Activated T-helper 1 cell treated with anti-CD3 and anti-CD28 coated beads, Interleukin-12 subunit alpha, Interleukin-12 subunit beta, Interleukin-2, Interleukin-4 antibody, amounts not matched to agents 30 ng/mL and 10 ng/mL and 1 ng/mL, durations not matched to agents 14 hours and 24 hours and 36 hours (primary cell): ENCODE results near the gene EBF3. TPM values are rescaled to one million over a fixed set of nuclear protein-coding genes. Genes with fewer than 3 reads are reported as not detected.

Experiments used
- DNase-seq: peaks from one replicate; pipeline ENCODE4 v3.0.0; 2021; ENCODE audit warnings: low spot score
- H3K27ac Mint-ChIP-seq: one replicate; pipeline ENCODE4 v1.8.0; 2021; ENCODE audit warnings: mild to moderate bottlenecking, mixed read lengths
- H3K27me3 Mint-ChIP-seq: one replicate; pipeline ENCODE4 v1.8.0; 2022; ENCODE audit warnings: mild to moderate bottlenecking, moderate library complexity, mixed read lengths; ENCODE audit not compliant: insufficient read depth
- H3K36me3 Mint-ChIP-seq: one replicate; pipeline ENCODE4 v1.8.0; 2021; ENCODE audit warnings: low read depth, mixed read lengths
- H3K4me1 Mint-ChIP-seq: one replicate; pipeline ENCODE4 v1.8.0; 2021; ENCODE audit warnings: low read depth, mixed read lengths
- H3K4me3 Mint-ChIP-seq: one replicate; pipeline ENCODE4 v1.8.0; 2021; ENCODE audit warnings: mild to moderate bottlenecking, moderate library complexity, mixed read lengths
- H3K9me3 Mint-ChIP-seq: one replicate; pipeline ENCODE4 v1.8.0; 2021; ENCODE audit warnings: mixed read lengths
- intact Hi-C: fragments of 100-400 bp; cut with micrococcal nuclease; formaldehyde crosslinking; loops from one replicate; pipeline ENCODE4 v1.15.1; 2024
- total RNA-seq: library from RNA; stranded (reverse); gene quantifications from 2 replicates; pipeline ENCODE4 v1.2.3, GENCODE V29; 2022

EBF3 gene
- total RNA-seq, 1 donor from 2014 or later: not detected

GRCh38 chr10:129861776-129862531 is 102.1 kb downstream of the EBF3 start:
- no peaks in the 10 kb centered on the region for H3K4me1 Mint-ChIP-seq

GRCh38 chr10:129860396-129860795 is 103.7 kb downstream of the EBF3 start:
- H3K27ac Mint-ChIP-seq: no peak overlapping the region
- intact Hi-C loops: loop anchor here (10.0 kb wide), 1 partner anchor 826 kb away; no protein-coding TSS in a partner anchor
- H3K4me1 Mint-ChIP-seq: no peaks in the 10 kb centered on the region
- no peaks in the 10 kb centered on the region for H3K27me3 Mint-ChIP-seq
- no peaks in the 10 kb centered on the region for H3K36me3 Mint-ChIP-seq
- DNase-seq: no peak
- no peak overlapping the region for H3K4me3 Mint-ChIP-seq
- no peaks in the 10 kb centered on the region for H3K9me3 Mint-ChIP-seq

More at GRCh38 chr10:129861776-129862531, 102.1 kb downstream of the EBF3 start:
- intact Hi-C loops: loop anchor here (10.0 kb wide), 1 partner anchor 827 kb away; no protein-coding TSS in a partner anchor
- no peaks in the 10 kb centered on the region for H3K27me3 Mint-ChIP-seq
- no peaks in the 10 kb centered on the region for H3K9me3 Mint-ChIP-seq
- no peak for DNase-seq
- no peak overlapping the region for H3K27ac Mint-ChIP-seq
- no peak overlapping the region for H3K4me3 Mint-ChIP-seq
- H3K36me3 Mint-ChIP-seq: no peaks in the 10 kb centered on the region

GRCh38 chr10:129859536-129859935 is 104.5 kb downstream of the EBF3 start:
- Mint-ChIP-seq H3K4me3 (no peak overlapping the region), H3K27ac (no peak overlapping the region), H3K27me3 (no peaks in the 10 kb centered on the region), H3K36me3 (no peaks in the 10 kb centered on the region), H3K4me1 (no peaks in the 10 kb centered on the region), H3K9me3 (no peaks in the 10 kb centered on the region)
- DNase-seq: no peak
- intact Hi-C loops: no loop called here

GRCh38 chr10:129857242-129857960 is 106.7 kb downstream of the EBF3 start:
- H3K36me3 Mint-ChIP-seq: no peaks in the 10 kb centered on the region
- intact Hi-C loops: no loop called here
- H3K9me3 Mint-ChIP-seq: no peaks in the 10 kb centered on the region
- no peaks in the 10 kb centered on the region for H3K4me1 Mint-ChIP-seq
- DNase-seq: no peak
- no peak overlapping the region for H3K4me3 Mint-ChIP-seq
- H3K27ac Mint-ChIP-seq: no peak overlapping the region
- H3K27me3 Mint-ChIP-seq: no peaks in the 10 kb centered on the region

- Mint-ChIP-seq H3K27me3 (no peaks in the 10 kb centered on the region), H3K4me1 (no peaks in the 10 kb centered on the region), H3K4me3 (no peak overlapping the region), H3K9me3 (no peaks in the 10 kb centered on the region), H3K36me3 (no peaks in the 10 kb centered on the region), H3K27ac (no peak overlapping the region)
- intact Hi-C loops: no loop called here
- no peak for DNase-seq
Measured at GRCh38 chr10:129855836-129856563, 108.1 kb downstream of the EBF3 start.

GRCh38 chr10:129854796-129855705 is 109.0 kb downstream of the EBF3 start:
- Mint-ChIP-seq H3K4me3 (no peak overlapping the region), H3K9me3 (no peaks in the 10 kb centered on the region), H3K4me1 (no peaks in the 10 kb centered on the region), H3K27ac (no peak overlapping the region), H3K27me3 (no peaks in the 10 kb centered on the region), H3K36me3 (no peaks in the 10 kb centered on the region)
- intact Hi-C loops: no loop called here
- no peak for DNase-seq

- H3K4me1 Mint-ChIP-seq: no peaks in the 10 kb centered on the region
- no peaks in the 10 kb centered on the region for H3K9me3 Mint-ChIP-seq
- intact Hi-C loops: no loop called here
- no peak overlapping the region for H3K27ac Mint-ChIP-seq
- H3K36me3 Mint-ChIP-seq: no peaks in the 10 kb centered on the region
- H3K4me3 Mint-ChIP-seq: no peak overlapping the region
- H3K27me3 Mint-ChIP-seq: no peaks in the 10 kb centered on the region
- DNase-seq: no peak
Measured at GRCh38 chr10:129854158-129854557, 109.9 kb downstream of the EBF3 start.

- H3K36me3 Mint-ChIP-seq: no peaks in the 10 kb centered on the region
- no peak overlapping the region for H3K4me3 Mint-ChIP-seq
- DNase-seq: no peak
- H3K4me1 Mint-ChIP-seq: no peaks in the 10 kb centered on the region
- no peak overlapping the region for H3K27ac Mint-ChIP-seq
- no peaks in the 10 kb centered on the region for H3K27me3 Mint-ChIP-seq
- no peaks in the 10 kb centered on the region for H3K9me3 Mint-ChIP-seq
- intact Hi-C loops: no loop called here
Measured at GRCh38 chr10:129853562-129853903, 110.5 kb downstream of the EBF3 start.

- no peak for DNase-seq
- no peaks in the 10 kb centered on the region for H3K4me1 Mint-ChIP-seq
- no peaks in the 10 kb centered on the region for H3K9me3 Mint-ChIP-seq
- no peak overlapping the region for H3K4me3 Mint-ChIP-seq
- no peaks in the 10 kb centered on the region for H3K27me3 Mint-ChIP-seq
- intact Hi-C loops: no loop called here
- no peaks in the 10 kb centered on the region for H3K36me3 Mint-ChIP-seq
- no peak overlapping the region for H3K27ac Mint-ChIP-seq
Measured at GRCh38 chr10:129852829-129853561, 111.1 kb downstream of the EBF3 start.

- Mint-ChIP-seq H3K27me3 (no peaks in the 10 kb centered on the region), H3K36me3 (no peaks in the 10 kb centered on the region), H3K4me1 (no peaks in the 10 kb centered on the region), H3K27ac (no peak overlapping the region), H3K4me3 (no peak overlapping the region), H3K9me3 (no peaks in the 10 kb centered on the region)
- DNase-seq: no peak
- intact Hi-C loops: no loop called here
Measured at GRCh38 chr10:129851941-129852640, 112.0 kb downstream of the EBF3 start.

- Mint-ChIP-seq H3K4me1 (no peaks in the 10 kb centered on the region), H3K9me3 (no peaks in the 10 kb centered on the region), H3K4me3 (no peak overlapping the region), H3K27ac (no peak overlapping the region), H3K27me3 (no peaks in the 10 kb centered on the region), H3K36me3 (no peaks in the 10 kb centered on the region)
- intact Hi-C loops: no loop called here
- DNase-seq: no peak
Measured at GRCh38 chr10:129850790-129851189, 113.3 kb downstream of the EBF3 start.
